ENCODE data around the gene CCDC83. TPM values are rescaled to one million over a fixed set of nuclear protein-coding genes. Genes with fewer than 3 reads are reported as not detected.

Gene CCDC83
- polyA plus RNA-seq, 3 donors, result not detected

DNA sequence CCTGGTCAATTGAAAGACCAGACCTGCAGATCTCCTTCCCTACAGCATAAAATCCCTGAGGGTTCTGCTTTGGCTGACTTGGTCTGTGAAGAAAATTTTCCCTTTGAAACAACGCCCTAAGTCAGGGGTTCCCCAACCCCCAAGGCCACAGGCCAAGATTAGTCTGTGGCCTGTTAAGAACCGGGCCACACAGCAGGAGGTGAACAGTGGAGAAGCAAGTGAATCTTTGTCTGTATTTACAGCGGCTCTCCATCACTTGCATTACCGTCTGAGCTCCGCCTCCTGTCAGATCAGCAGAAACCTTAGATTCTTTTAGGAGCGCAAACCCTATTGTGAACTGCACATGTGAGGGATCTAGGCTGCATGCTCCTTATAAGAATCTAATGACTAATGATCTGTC lies 38.2 kb downstream of the CCDC83 start:
- Mint-ChIP-seq H3K4me3 (no peak overlapping the region), H3K4me1 (no peaks in the 10 kb centered on the region), H3K27ac (no peak overlapping the region), H3K36me3 (no peaks in the 10 kb centered on the region), H3K9me3 (peaks cover 0 to 2% (median 0%) of the 10 kb centered on the region in 7 donors), H3K27me3 (ENCODE audit: low read depth in 3 of 3) (peaks cover 1 to 4% (median 3%) of the 10 kb centered on the region in 3 donors)
- Histone ChIP-seq H4K20me1 (ENCODE audit: insufficient read depth, low read length) (no peaks in the 10 kb centered on the region), H3K4me1 (ENCODE audit: control insufficient read depth in 1 of 2, insufficient read depth in 2 of 2, low read length in 2 of 2) (no peaks in the 10 kb centered on the region), H2AFZ (ENCODE audit: insufficient read depth, low read depth, low read length, poor library complexity, severe bottlenecking) (no peak overlapping the region), H3K4me3 (replicated peaks in 1 of 3; ENCODE audit: low read depth in 2 of 3, low read length in 3 of 3) (no peak overlapping the region), H3K36me3 (replicated peaks in 1 of 2; ENCODE audit: control insufficient read depth in 1 of 2, insufficient read depth in 2 of 2, low read length in 2 of 2) (no peaks in the 10 kb centered on the region), H3K9me3 (replicated peaks in 1 of 2; ENCODE audit: control insufficient read depth in 1 of 2, insufficient read depth in 1 of 2, low read length in 2 of 2) (no peaks in the 10 kb centered on the region), H3K79me2 (ENCODE audit: insufficient read depth, low read length) (no peaks in the 10 kb centered on the region), H3K27me3 (ENCODE audit: control insufficient read depth in 2 of 2, insufficient read depth in 2 of 2, low read length in 2 of 2) (no peaks in the 10 kb centered on the region), H3K9ac (ENCODE audit: insufficient read depth, low read length, poor library complexity, severe bottlenecking) (no peak overlapping the region), H3K27ac (ENCODE audit: low read depth in 1 of 2, low read length in 2 of 2) (no peak overlapping the region), H3K4me2 (replicated peaks; ENCODE audit: extremely low read depth, low read length, poor library complexity, severe bottlenecking) (no peak overlapping the region)
- intact Hi-C loops (cut with micrococcal nuclease), result no loop called here
- TF ChIP-seq, protein P1, sequence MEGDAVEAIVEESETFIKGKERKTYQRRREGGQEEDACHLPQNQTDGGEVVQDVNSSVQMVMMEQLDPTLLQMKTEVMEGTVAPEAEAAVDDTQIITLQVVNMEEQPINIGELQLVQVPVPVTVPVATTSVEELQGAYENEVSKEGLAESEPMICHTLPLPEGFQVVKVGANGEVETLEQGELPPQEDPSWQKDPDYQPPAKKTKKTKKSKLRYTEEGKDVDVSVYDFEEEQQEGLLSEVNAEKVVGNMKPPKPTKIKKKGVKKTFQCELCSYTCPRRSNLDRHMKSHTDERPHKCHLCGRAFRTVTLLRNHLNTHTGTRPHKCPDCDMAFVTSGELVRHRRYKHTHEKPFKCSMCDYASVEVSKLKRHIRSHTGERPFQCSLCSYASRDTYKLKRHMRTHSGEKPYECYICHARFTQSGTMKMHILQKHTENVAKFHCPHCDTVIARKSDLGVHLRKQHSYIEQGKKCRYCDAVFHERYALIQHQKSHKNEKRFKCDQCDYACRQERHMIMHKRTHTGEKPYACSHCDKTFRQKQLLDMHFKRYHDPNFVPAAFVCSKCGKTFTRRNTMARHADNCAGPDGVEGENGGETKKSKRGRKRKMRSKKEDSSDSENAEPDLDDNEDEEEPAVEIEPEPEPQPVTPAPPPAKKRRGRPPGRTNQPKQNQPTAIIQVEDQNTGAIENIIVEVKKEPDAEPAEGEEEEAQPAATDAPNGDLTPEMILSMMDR (IDR thresholded peaks at IDR 0.05), result no peak
- DNase-seq, result no peak
- WGBS (ENCODE audit: insufficient coverage), result 94% methylated on average over 3 of the region's 6 CpGs

DNA sequence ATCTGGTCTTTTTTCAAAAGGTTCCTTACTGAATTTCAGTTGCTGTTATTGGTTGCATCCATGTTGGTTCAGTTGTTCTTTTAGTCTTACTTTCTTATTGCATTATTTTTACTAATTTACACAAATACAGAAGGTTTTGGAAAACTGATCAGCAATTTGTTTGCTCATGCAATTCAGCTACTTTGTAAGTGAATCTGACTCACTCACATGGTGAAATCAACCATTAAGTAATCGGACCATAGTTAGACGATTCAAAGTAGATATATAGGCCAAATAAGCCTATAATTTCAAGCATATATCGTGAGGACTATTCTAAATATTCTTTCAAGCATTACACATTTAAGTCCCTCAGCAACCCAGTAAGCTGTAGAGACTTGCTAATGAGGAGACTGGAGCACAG lies 41.7 kb downstream of the CCDC83 start:
- Mint-ChIP-seq H3K27ac (no peak overlapping the region), H3K36me3 (no peaks in the 10 kb centered on the region), H3K4me1 (peaks cover 8% of the 10 kb centered on the region), H3K9me3 (peaks cover 0 to 2% (median 0%) of the 10 kb centered on the region in 7 donors), H3K4me3 (no peak overlapping the region), H3K27me3 (ENCODE audit: low read depth in 3 of 3) (peaks cover 1 to 4% (median 4%) of the 10 kb centered on the region in 3 donors)
- no peak overlapping the region for H3K4me2 ChIP-seq (replicated peaks; ENCODE audit: extremely low read depth, low read length, poor library complexity, severe bottlenecking)
- no peaks in the 10 kb centered on the region for H4K20me1 ChIP-seq (ENCODE audit: insufficient read depth, low read length)
- peaks cover 8% of the 10 kb centered on the region in 2 donors for H3K4me1 ChIP-seq (ENCODE audit: control insufficient read depth in 1 of 2, insufficient read depth in 2 of 2, low read length in 2 of 2)
- H3K79me2 ChIP-seq (ENCODE audit: insufficient read depth, low read length), result no peaks in the 10 kb centered on the region
- H3K27me3 ChIP-seq (ENCODE audit: control insufficient read depth in 2 of 2, insufficient read depth in 2 of 2, low read length in 2 of 2), result no peaks in the 10 kb centered on the region
- no peak overlapping the region for H3K27ac ChIP-seq (ENCODE audit: low read depth in 1 of 2, low read length in 2 of 2)
- no peak overlapping the region for H2AFZ ChIP-seq (ENCODE audit: insufficient read depth, low read depth, low read length, poor library complexity, severe bottlenecking)
- DNase-seq, result no peak
- no CpG with 5 or more reads among the region's 3 CpGs for WGBS (ENCODE audit: insufficient coverage)
- intact Hi-C loops (cut with micrococcal nuclease), result no loop called here
- H3K4me3 ChIP-seq (replicated peaks in 1 of 3; ENCODE audit: low read depth in 2 of 3, low read length in 3 of 3), result no peak overlapping the region
- TF ChIP-seq, protein P1 (IDR thresholded peaks at IDR 0.05), result no peak
- H3K36me3 ChIP-seq (replicated peaks in 1 of 2; ENCODE audit: control insufficient read depth in 1 of 2, insufficient read depth in 2 of 2, low read length in 2 of 2), result no peaks in the 10 kb centered on the region
- H3K9me3 ChIP-seq (replicated peaks in 1 of 2; ENCODE audit: control insufficient read depth in 1 of 2, insufficient read depth in 1 of 2, low read length in 2 of 2), result no peaks in the 10 kb centered on the region
- H3K9ac ChIP-seq (ENCODE audit: insufficient read depth, low read length, poor library complexity, severe bottlenecking), result no peak overlapping the region
